Muscle layer of colon (tissue), 2 donors: ENCODE measurements around the gene CCL21.
"Not testable (repeated sequence)": the region's sequence is repeated elsewhere in the genome, so short reads cannot be mapped to it uniquely, and the experiment has no call there.

Experiments
- H3K27ac ChIP-seq: one replicate; pipeline ENCODE4 v1.7.0; 2013; ENCODE audit warnings: low read depth, mild to moderate bottlenecking, low read length, moderate library complexity
- H3K27me3 ChIP-seq, 2 donors: one replicate each; pipeline ENCODE4 v1.7.0; 2013; ENCODE audit warnings: low read length in 2 of 2, mild to moderate bottlenecking in 2 of 2; ENCODE audit not compliant: insufficient read depth in 2 of 2, control insufficient read depth in 1 of 2
- H3K36me3 ChIP-seq: one replicate; pipeline ENCODE4 v1.7.0; 2013; ENCODE audit warnings: mild to moderate bottlenecking, low read length; ENCODE audit not compliant: insufficient read depth
- H3K4me1 ChIP-seq: one replicate; pipeline ENCODE4 v1.7.0; 2013; ENCODE audit warnings: mild to moderate bottlenecking, low read length; ENCODE audit not compliant: insufficient read depth
- H3K4me3 ChIP-seq, 2 donors: one replicate each; pipeline ENCODE4 v1.7.0; 2013; ENCODE audit warnings: low read length in 2 of 2, low read depth in 1 of 2, mild to moderate bottlenecking in 1 of 2, moderate library complexity in 1 of 2
- H3K9ac ChIP-seq: one replicate; pipeline ENCODE4 v1.7.0; 2013; ENCODE audit warnings: low read length
- H3K9me3 ChIP-seq: one replicate; pipeline ENCODE4 v1.7.0; 2013; ENCODE audit warnings: mild to moderate bottlenecking, low read length
- donor health status: abdominal sarcoma.
- donor health status: Adenocarcinoma of cecum.

CCL21 gene

GRCh38 chr9:34710023-34710422 is at the start of gene CCL21:
TSS of gene CCL21 (minus strand) at chr9:34710136. CDS start at chr9:34710066, 70 bp downstream.
- Histone ChIP-seq H3K36me3 (no peaks in the 10 kb centered on the region), H3K27ac (no peak within 1 kb of the TSS), H3K9ac (no peak within 1 kb of the TSS), H3K4me3 (no peak within 1 kb of the TSS), H3K9me3 (no peaks in the 10 kb centered on the region), H3K27me3 (peaks cover 0 to 4% of the 10 kb centered on the region in 2 donors), H3K4me1 (peaks cover 6% of the 10 kb centered on the region)

GRCh38 chr9:34759432-34760134 is 49.6 kb upstream of the CCL21 start:
- Histone ChIP-seq H3K36me3 (no peaks in the 10 kb centered on the region), H3K27me3 (no peaks in the 10 kb centered on the region), H3K27ac (no peak overlapping the region), H3K4me3 (no peak overlapping the region), H3K9me3 (no peaks in the 10 kb centered on the region), H3K9ac (no peak overlapping the region), H3K4me1 (no peaks in the 10 kb centered on the region)

- H3K36me3 ChIP-seq = not testable (repeated sequence)
These were observed 40.4 kb upstream of the CCL21 start for GRCh38 chr9:34750320-34750719.

GRCh38 chr9:34746526-34746925 is 36.6 kb upstream of the CCL21 start:
- Histone ChIP-seq H3K9me3 (no peaks in the 10 kb centered on the region), H3K4me1 (no peaks in the 10 kb centered on the region), H3K27ac (no peak overlapping the region), H3K27me3 (no peaks in the 10 kb centered on the region), H3K4me3 (no peak overlapping the region), H3K9ac (no peak overlapping the region), H3K36me3 (no peaks in the 10 kb centered on the region)

More at GRCh38 chr9:34750320-34750719, 40.4 kb upstream of the CCL21 start:
- not testable (repeated sequence) for H3K27me3 ChIP-seq, H3K9me3 ChIP-seq, H3K27ac ChIP-seq, H3K4me1 ChIP-seq, H3K4me3 ChIP-seq, H3K9ac ChIP-seq

GRCh38 chr9:34744295-34745221 is 34.6 kb upstream of the CCL21 start:
- Histone ChIP-seq H3K27me3 (no peaks in the 10 kb centered on the region), H3K9ac (no peak overlapping the region), H3K9me3 (no peaks in the 10 kb centered on the region), H3K4me1 (no peaks in the 10 kb centered on the region), H3K4me3 (no peak overlapping the region), H3K36me3 (no peaks in the 10 kb centered on the region), H3K27ac (no peak overlapping the region)

GRCh38 chr9:34742710-34743109 is 32.8 kb upstream of the CCL21 start:
- no peak overlapping the region for H3K27ac ChIP-seq
- H3K36me3 ChIP-seq = no peaks in the 10 kb centered on the region
- H3K9me3 ChIP-seq = no peaks in the 10 kb centered on the region
- H3K4me3 ChIP-seq = no peak overlapping the region
- no peaks in the 10 kb centered on the region for H3K27me3 ChIP-seq
- H3K4me1 ChIP-seq = peaks cover 4% of the 10 kb centered on the region
- no peak overlapping the region for H3K9ac ChIP-seq

GRCh38 chr9:34741628-34742027 is 31.7 kb upstream of the CCL21 start:
- Histone ChIP-seq H3K4me1 (peaks cover 5% of the 10 kb centered on the region), H3K4me3 (no peak overlapping the region), H3K9me3 (no peaks in the 10 kb centered on the region), H3K9ac (no peak overlapping the region), H3K36me3 (no peaks in the 10 kb centered on the region), H3K27me3 (no peaks in the 10 kb centered on the region), H3K27ac (no peak overlapping the region)

- H3K36me3 ChIP-seq, H3K9me3 ChIP-seq, H3K4me1 ChIP-seq, H3K4me3 ChIP-seq, H3K27me3 ChIP-seq, H3K9ac ChIP-seq, H3K27ac ChIP-seq: not testable (repeated sequence)
These were observed 30.2 kb upstream of the CCL21 start for GRCh38 chr9:34740176-34740575.

GRCh38 chr9:34737677-34738260 is 27.8 kb upstream of the CCL21 start:
- no peaks in the 10 kb centered on the region for H3K27me3 ChIP-seq
- H3K9me3 ChIP-seq = no peaks in the 10 kb centered on the region
- H3K27ac ChIP-seq = no peak overlapping the region
- no peak overlapping the region for H3K9ac ChIP-seq
- H3K4me1 ChIP-seq = peaks cover 15% of the 10 kb centered on the region
- no peaks in the 10 kb centered on the region for H3K36me3 ChIP-seq
- H3K4me3 ChIP-seq = no peak overlapping the region

GRCh38 chr9:34734720-34735119 is 24.8 kb upstream of the CCL21 start:
- Histone ChIP-seq H3K9me3 (no peaks in the 10 kb centered on the region), H3K9ac (no peak overlapping the region), H3K4me1 (peaks cover 15% of the 10 kb centered on the region), H3K27me3 (no peaks in the 10 kb centered on the region), H3K36me3 (no peaks in the 10 kb centered on the region), H3K4me3 (no peak overlapping the region), H3K27ac (no peak overlapping the region)

GRCh38 chr9:34732886-34733285 is 22.9 kb upstream of the CCL21 start:
- Histone ChIP-seq H3K4me1 (peaks cover 13% of the 10 kb centered on the region), H3K4me3 (no peak overlapping the region), H3K36me3 (no peaks in the 10 kb centered on the region)

More at GRCh38 chr9:34732886-34733285, 22.9 kb upstream of the CCL21 start:
- no peaks in the 10 kb centered on the region for H3K27me3 ChIP-seq
- no peak overlapping the region for H3K9ac ChIP-seq
- H3K27ac ChIP-seq = no peak overlapping the region
- H3K9me3 ChIP-seq = no peaks in the 10 kb centered on the region
